Measurements from ENCODE around the gene MAP1LC3A. TPM values are rescaled to one million over a fixed set of nuclear protein-coding genes. Genes with fewer than 3 reads are reported as not detected.
A peak's percentile ranks its signal among the peaks of the same experiment; 100 is the strongest.

Gene MAP1LC3A
- total RNA-seq, 1 donor from 2014 or later = 131 TPM

DNA sequence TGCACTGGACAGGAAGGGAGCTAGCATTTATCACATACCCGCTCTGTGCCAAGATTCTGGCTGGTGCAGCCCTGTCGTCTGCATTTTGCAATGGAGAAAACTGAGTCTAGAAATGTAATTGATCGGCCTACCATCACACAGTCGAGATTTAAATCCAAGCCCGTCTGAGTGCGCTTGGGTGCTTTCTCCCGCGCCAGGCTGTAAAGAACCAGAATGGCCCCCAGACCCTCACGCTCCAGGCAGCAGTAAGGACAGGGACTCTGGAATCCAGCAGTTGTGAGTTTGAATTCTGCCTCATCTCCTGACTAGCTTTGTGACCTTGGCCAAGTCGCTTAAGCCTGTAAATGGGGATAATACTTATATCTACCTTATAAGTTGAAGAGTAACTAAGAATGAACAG is 31.5 kb upstream of the MAP1LC3A start:
- no peak for DNase-seq (ENCODE audit: low spot score in 2 of 2)
- H3K27me3 ChIP-seq = no peaks in the 10 kb centered on the region
- intact Hi-C loops (cut with DNase I) = no loop called here
- H3K4me3 ChIP-seq = no peak overlapping the region
- H3K4me1 ChIP-seq = peaks cover 6 to 48% of the 10 kb centered on the region in 2 donors
- H3K27ac ChIP-seq = peak overlapping the region; percentile 71 to 79
- TF ChIP-seq, protein P1, sequence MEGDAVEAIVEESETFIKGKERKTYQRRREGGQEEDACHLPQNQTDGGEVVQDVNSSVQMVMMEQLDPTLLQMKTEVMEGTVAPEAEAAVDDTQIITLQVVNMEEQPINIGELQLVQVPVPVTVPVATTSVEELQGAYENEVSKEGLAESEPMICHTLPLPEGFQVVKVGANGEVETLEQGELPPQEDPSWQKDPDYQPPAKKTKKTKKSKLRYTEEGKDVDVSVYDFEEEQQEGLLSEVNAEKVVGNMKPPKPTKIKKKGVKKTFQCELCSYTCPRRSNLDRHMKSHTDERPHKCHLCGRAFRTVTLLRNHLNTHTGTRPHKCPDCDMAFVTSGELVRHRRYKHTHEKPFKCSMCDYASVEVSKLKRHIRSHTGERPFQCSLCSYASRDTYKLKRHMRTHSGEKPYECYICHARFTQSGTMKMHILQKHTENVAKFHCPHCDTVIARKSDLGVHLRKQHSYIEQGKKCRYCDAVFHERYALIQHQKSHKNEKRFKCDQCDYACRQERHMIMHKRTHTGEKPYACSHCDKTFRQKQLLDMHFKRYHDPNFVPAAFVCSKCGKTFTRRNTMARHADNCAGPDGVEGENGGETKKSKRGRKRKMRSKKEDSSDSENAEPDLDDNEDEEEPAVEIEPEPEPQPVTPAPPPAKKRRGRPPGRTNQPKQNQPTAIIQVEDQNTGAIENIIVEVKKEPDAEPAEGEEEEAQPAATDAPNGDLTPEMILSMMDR (IDR thresholded peaks at IDR 0.05) = no peak
- peaks cover 39 to 49% of the 10 kb centered on the region in 2 donors for H3K36me3 ChIP-seq
- H3K9me3 ChIP-seq = no peaks in the 10 kb centered on the region

DNA sequence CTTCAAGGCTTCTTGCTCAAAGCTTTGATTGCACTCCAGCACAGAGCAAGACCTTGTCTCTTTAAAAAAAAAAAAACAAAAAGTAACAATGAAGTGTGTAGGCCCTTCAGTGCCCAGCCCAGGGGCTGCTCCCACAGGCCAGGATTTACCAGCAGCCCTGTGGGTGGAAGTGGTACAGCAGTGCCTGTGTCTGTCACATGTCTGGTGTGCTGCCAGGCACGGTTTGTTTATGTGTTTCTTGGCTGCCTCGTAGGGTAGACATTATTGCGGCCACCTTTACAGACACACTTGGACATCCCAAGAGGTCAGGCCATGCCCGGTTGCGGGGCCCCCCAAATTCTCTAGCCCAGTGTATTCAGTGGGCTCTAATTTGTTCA is 29.6 kb upstream of the MAP1LC3A start:
- DNase-seq (ENCODE audit: low spot score in 2 of 2) = peak in 1 of 2 donors; percentile 19
- Histone ChIP-seq H3K9me3 (no peaks in the 10 kb centered on the region), H3K4me1 (peaks cover 6 to 36% of the 10 kb centered on the region in 2 donors), H3K27ac (peak overlapping the region in 1 of 2 donors; percentile 17), H3K4me3 (no peak overlapping the region), H3K36me3 (peaks cover 54 to 68% of the 10 kb centered on the region in 2 donors), H3K27me3 (no peaks in the 10 kb centered on the region)
- TF ChIP-seq, protein P1 (IDR thresholded peaks at IDR 0.05) = no peak
- intact Hi-C loops (cut with DNase I) = no loop called here

DNA sequence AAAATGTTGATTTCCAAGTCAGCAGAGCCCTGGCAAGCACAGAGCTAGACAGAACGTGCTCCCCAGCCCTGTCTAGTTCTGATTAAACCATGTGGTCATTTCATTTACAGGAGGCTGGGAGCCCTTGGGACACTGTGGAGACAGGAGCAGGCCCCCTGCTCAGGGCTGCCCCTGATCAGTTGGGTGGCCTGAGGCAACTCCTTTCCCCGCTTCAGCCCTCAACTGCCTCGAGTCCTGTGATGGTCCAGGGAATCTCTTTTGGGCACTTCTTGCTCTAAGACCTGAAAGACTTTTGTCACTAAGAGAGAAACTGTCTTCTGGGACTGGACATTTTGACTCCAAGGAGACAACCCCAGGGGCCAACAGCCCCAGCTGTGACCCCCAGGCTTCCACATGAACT is 28.8 kb upstream of the MAP1LC3A start:
- TF ChIP-seq, protein P1 (IDR thresholded peaks at IDR 0.05) = no peak
- Histone ChIP-seq H3K27ac (no peak overlapping the region), H3K9me3 (no peaks in the 10 kb centered on the region), H3K27me3 (no peaks in the 10 kb centered on the region), H3K4me1 (peaks cover 6 to 33% of the 10 kb centered on the region in 2 donors), H3K4me3 (no peak overlapping the region), H3K36me3 (peaks cover 62 to 77% of the 10 kb centered on the region in 2 donors)
- peak in 1 of 2 donors; percentile 15 for DNase-seq (ENCODE audit: low spot score in 2 of 2)
- intact Hi-C loops (cut with DNase I) = no loop called here

DNA sequence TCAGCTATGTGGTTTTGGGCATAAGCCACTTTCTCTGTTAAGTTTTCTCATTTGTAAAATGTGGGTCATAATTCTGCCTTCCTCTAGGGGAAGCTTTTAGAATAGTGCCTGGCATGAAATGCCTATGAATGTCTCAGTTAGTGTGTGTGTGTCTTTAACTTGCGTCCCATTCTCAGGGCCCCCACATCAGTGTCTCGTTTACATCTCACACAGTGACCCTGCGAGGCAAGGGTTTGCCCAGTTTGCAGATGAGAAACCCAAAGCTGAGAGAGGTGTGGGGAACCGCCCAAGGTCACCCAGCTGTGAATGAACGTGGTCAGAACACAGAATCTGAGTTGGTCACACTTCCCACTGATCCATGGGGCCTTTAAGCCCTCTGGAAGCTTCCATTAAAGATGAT is 28.2 kb upstream of the MAP1LC3A start:
- peaks cover 6 to 33% of the 10 kb centered on the region in 2 donors for H3K4me1 ChIP-seq
- intact Hi-C loops (cut with DNase I) = no loop called here
- H3K27me3 ChIP-seq = no peaks in the 10 kb centered on the region
- H3K36me3 ChIP-seq = peaks cover 68 to 83% of the 10 kb centered on the region in 2 donors
- TF ChIP-seq, protein P1 (IDR thresholded peaks at IDR 0.05) = no peak
- no peak for DNase-seq (ENCODE audit: low spot score in 2 of 2)
- no peak overlapping the region for H3K27ac ChIP-seq
- H3K4me3 ChIP-seq = no peak overlapping the region
- H3K9me3 ChIP-seq = no peaks in the 10 kb centered on the region

DNA sequence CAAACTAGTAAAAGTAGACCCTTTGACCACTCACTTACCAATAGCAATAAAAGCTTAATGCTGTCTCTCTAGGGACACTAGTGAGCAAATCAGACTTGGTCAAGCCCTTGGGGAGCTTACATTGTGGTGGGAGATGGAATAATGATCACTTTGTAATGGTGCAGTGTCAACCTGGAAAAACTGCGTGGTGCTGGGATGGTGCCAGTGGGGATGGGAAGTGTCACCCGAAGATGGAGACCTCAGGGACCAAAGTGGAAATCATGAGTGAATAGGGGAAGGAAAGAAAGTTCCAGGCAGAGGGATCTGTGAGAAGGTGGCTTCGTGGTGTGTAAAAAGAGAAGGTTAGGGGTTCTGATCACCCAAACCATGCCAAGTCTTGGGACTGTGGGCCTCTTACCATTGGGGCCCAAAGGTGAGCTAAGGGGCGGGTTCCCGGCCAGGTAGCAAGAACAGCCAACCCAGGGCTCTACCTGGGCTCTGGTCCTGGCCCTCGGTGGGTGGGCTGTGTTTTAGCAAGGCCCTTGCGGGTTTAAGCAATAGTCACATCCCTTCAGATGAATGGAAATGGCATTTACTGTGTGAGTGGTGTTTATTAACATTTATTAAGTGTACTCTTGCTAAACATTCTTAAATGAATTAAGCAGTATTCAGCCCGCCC is 26.8 kb upstream of the MAP1LC3A start:
- H3K36me3 ChIP-seq = peaks cover 77 to 93% of the 10 kb centered on the region in 2 donors
- H3K27ac ChIP-seq = no peak overlapping the region

More for the DNA sequence above, 26.8 kb upstream of the MAP1LC3A start:
- Histone ChIP-seq H3K4me3 (no peak overlapping the region), H3K4me1 (peaks cover 0 to 20% of the 10 kb centered on the region in 2 donors), H3K27me3 (no peaks in the 10 kb centered on the region), H3K9me3 (no peaks in the 10 kb centered on the region)
- DNase-seq (ENCODE audit: low spot score in 2 of 2) = no peak
- TF ChIP-seq, protein P1 (IDR thresholded peaks at IDR 0.05) = no peak
- intact Hi-C loops (cut with DNase I) = no loop called here
